ENCODE results near the gene FRMPD4.

FRMPD4 gene

GRCh38 chrX:12307961-12308360 is 169.7 kb downstream of the FRMPD4 start:
- no peak for DNase-seq

- DNase-seq, result no peak
Measured at GRCh38 chrX:12308420-12308819, 170.1 kb downstream of the FRMPD4 start.

- DNase-seq, result no peak
Measured at GRCh38 chrX:12309040-12309743, 170.9 kb downstream of the FRMPD4 start.

- DNase-seq, result no peak
Measured at GRCh38 chrX:12309744-12310076, 171.4 kb downstream of the FRMPD4 start.

- no peak for DNase-seq
Measured at GRCh38 chrX:12314651-12315050, 176.4 kb downstream of the FRMPD4 start.

- no peak for DNase-seq
Measured at GRCh38 chrX:12315526-12315925, 177.3 kb downstream of the FRMPD4 start.

GRCh38 chrX:12319003-12319519 is 180.8 kb downstream of the FRMPD4 start:
- no peak for DNase-seq

- DNase-seq, result no peak
Measured at GRCh38 chrX:12319992-12320391, 181.7 kb downstream of the FRMPD4 start.

GRCh38 chrX:12322031-12322430 is 183.8 kb downstream of the FRMPD4 start:
- no peak for DNase-seq

- DNase-seq, result no peak
Measured at GRCh38 chrX:12325171-12325570, 186.9 kb downstream of the FRMPD4 start.

- DNase-seq, result no peak
Measured at GRCh38 chrX:12327836-12328235, 189.6 kb downstream of the FRMPD4 start.

GRCh38 chrX:12329476-12329875 is 191.2 kb downstream of the FRMPD4 start:
- no peak for DNase-seq

- DNase-seq, result peak; percentile 3
Measured at GRCh38 chrX:12330841-12331240, 192.6 kb downstream of the FRMPD4 start.

- no peak for DNase-seq
Measured at GRCh38 chrX:12332786-12333347, 194.6 kb downstream of the FRMPD4 start.

- DNase-seq, result no peak
Measured at GRCh38 chrX:12339921-12340320, 201.6 kb downstream of the FRMPD4 start.

- DNase-seq, result no peak
Measured at GRCh38 chrX:12344954-12345353, 206.7 kb downstream of the FRMPD4 start.

GRCh38 chrX:12349201-12349600 is 210.9 kb downstream of the FRMPD4 start:
- no peak for DNase-seq

GRCh38 chrX:12352922-12353321 is 214.6 kb downstream of the FRMPD4 start:
- no peak for DNase-seq

GRCh38 chrX:12360383-12360782 is 222.1 kb downstream of the FRMPD4 start:
- DNase-seq, result peak; percentile 70

- no peak for DNase-seq
Measured at GRCh38 chrX:12360986-12361598, 222.8 kb downstream of the FRMPD4 start.

GRCh38 chrX:12363216-12363615 is 224.9 kb downstream of the FRMPD4 start:
- no peak for DNase-seq

- DNase-seq, result no peak
Measured at GRCh38 chrX:12366440-12366839, 228.2 kb downstream of the FRMPD4 start.

- DNase-seq, result no peak
Measured at GRCh38 chrX:12367254-12367653, 229.0 kb downstream of the FRMPD4 start.

GRCh38 chrX:12370497-12370986 is 232.3 kb downstream of the FRMPD4 start:
- peak; percentile 85 for DNase-seq
